NOMO-1 treated with dmso at 0.1 percent for 144 hours (cell line): ENCODE results near the gene FIG4.
A peak's percentile ranks its signal among the peaks of the same experiment; 100 is the strongest.
"Not testable (repeated sequence)": the region's sequence is repeated elsewhere in the genome, so short reads cannot be mapped to it uniquely, and the experiment has no call there.

Experiments used
- DNase-seq: peaks from one replicate; lab custom pipeline; 2025; ENCODE audit not compliant: unreplicated experiment; lab: John Stamatoyannopoulos, UW

The FIG4 gene

DNA sequence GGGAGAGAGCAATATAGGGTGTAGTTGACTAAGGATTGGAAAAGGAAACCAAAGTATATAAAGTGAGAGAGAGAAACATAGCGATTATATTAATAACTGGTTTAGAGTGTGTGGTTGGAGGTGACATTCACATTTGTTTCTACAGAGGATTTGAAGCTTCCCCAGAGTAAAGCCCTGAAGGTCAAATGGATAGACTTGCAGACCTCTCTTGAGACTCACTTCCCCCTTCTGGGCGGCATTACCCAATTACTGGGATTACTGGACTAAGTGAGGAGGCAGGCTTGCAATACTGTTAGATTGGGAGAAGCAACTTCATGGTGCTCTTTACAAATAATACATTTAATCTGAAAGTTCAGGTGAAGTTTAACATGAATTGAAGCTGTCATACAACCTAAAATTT is 10.7 kb downstream of the FIG4 start:
- DNase-seq, result no peak

GRCh38 chr6:109702791-109703190 is 11.7 kb downstream of the FIG4 start:
- no peak for DNase-seq

GRCh38 chr6:109705258-109705657 is 14.2 kb downstream of the FIG4 start:
- DNase-seq, result peak; percentile 81

DNA sequence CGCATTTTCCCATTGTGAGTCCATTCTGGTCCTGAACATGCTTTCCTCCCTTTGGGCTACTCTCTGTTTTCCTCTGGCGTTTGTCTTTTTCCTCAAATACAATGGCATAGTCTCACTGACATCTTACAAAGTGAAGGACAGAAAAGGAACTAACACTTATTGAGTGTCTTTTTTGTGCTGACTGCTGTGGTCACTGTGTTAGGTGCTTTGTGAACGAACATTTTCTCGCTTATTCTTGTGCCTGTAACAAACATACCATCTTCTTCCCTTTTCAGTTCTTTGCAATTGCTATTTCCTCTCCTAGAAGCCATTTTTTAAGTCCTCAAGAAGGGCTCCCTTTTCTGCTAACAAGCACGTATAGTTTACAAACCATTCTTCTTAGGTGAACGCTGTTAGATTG is 15.4 kb downstream of the FIG4 start:
- DNase-seq, result no peak

- DNase-seq, result not testable (repeated sequence)
Measured at GRCh38 chr6:109708099-109708498, 17.0 kb downstream of the FIG4 start.

- no peak for DNase-seq
Measured at GRCh38 chr6:109713097-109713496, 22.0 kb downstream of the FIG4 start.

DNA sequence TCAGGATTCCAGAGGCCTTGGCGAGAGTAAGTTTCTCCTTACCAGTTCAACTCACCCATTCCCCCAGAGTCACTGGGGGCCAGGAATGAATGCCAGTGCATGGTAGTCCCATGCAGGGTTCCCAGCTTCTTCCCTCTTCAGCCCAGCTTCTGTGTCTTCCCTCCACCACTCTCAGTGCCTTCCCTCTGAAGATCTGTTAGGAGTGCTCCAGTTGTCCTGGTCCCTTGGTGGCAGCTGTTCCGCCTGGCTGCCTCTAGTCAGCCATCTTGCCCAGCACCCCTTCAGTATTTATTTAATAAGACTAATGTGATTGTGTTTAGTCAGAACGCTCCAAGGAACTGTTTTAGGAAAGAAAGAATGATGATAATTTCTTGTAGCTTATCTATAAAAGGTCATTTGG is 23.1 kb downstream of the FIG4 start:
- DNase-seq, result no peak

GRCh38 chr6:109714611-109715010 is 23.5 kb downstream of the FIG4 start:
- DNase-seq, result no peak

GRCh38 chr6:109715616-109716015 is 24.5 kb downstream of the FIG4 start:
- DNase-seq, result no peak

DNA sequence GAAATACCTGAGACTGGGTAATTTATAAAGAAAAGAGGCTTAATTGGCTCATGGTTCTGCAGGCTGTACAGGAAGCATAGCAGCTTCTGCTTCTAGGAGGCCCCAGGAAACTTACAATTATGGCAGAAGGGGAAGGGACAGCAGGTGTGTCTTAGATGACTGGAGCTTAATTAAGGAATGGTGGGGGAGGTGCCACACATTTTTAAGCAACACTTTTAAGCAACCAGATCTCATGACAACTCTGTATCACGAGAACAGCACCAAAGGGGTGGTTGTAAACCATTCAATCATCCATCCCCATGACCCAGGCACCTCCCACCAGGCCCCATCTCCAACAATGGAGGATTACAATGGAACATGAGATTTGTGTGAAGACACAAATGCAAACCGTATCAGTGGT is 26.9 kb downstream of the FIG4 start:
- DNase-seq, result peak; percentile 35

DNA sequence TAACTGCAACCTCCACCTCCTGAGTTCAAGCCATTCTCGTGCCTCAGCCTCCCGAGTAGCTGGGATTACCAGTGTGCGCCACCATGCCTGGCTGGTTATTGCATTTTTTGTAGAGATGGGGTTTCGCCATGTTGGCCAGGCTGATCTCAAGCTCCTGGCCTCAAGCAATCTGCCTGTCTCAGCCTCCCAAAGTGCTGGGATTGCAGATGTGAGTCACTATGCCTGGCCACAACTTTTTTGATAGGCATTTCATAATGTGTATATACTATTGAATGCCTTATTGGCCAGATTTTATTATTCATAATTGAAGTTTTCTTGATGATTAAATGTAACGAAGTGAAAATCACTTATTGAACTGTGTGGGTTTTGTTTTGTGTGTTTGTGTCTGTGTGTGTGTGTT is 27.9 kb downstream of the FIG4 start:
- no peak for DNase-seq

- no peak for DNase-seq
Measured at GRCh38 chr6:109720311-109720710, 29.2 kb downstream of the FIG4 start.

DNA sequence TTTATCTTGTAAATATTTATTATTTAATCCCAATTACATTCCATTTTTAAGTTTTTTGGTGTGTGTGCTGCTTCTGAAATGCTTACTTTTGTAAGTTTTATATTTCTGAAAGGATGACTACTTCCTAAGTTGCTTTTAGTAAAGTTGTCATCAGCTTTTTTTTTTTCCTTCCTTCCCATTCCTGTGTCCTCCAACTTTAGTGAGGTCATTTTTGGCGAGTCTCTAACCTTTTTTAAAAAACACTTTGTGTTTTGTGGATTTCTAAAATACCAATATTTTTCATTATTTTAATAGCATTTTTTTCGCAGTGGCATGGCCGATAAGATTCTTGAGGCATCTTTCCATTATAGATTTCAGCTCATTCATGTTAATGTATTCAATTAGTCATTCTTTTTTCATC is 30.9 kb downstream of the FIG4 start:
- DNase-seq, result no peak

DNA sequence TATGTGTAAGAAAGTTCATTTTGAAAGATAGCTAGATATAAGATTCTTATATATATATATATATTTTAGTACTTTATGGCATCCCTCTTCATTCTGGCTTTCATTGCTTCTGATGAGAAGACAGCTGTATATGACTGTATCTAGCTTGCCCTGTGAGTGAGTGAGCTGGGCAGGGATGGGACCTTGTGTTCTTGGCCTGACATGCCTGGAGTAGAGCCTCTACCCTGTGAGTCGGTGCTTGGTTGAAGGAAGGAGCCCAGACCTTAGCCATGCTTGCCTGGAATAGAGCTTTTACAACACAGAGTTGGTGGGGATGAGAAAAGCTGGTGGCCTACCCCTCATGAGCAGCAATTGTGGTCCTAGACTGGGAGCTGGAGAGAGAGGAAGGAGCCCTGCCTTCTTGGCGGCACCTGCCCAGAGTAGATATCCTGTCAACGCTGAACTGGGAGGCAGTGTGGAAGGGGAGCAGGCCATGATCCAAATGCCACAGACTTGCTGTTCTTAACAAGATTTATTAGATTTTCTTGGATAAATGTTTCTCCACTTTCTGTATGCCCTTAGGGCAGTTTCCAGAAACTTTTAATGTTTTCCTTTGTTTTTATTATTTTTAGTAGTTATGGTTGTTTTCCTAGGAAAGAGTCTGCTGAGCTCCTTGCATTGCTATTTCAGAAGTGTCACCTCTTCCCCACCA is 31.6 kb downstream of the FIG4 start:
- DNase-seq, result no peak

- DNase-seq, result not testable (repeated sequence)
Measured at GRCh38 chr6:109725250-109725649, 34.2 kb downstream of the FIG4 start.

- DNase-seq, result no peak
Measured at GRCh38 chr6:109736273-109737025, 45.4 kb downstream of the FIG4 start.

GRCh38 chr6:109738255-109738654 is 47.2 kb downstream of the FIG4 start:
- no peak for DNase-seq

DNA sequence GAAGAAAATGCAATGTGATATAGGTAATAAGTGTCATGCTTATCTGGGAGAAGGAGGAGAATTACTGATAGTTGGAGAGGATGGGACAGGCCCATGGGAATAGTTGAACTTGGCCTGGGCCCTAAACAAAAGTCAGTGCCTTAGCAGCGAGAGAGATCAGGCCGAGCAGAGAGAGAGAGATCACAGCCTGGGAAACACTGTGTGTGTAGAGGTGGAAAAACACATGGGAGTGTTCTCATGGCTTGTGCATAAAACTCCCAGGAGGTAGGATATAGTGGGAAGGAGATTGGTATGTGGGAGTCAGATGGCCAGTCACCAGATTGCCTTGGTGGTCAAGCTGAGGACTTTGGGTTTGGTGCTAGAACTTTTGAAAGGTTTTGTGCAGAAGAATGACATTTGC is 47.6 kb downstream of the FIG4 start:
- no peak for DNase-seq

- DNase-seq, result no peak
Measured at GRCh38 chr6:109739686-109740085, 48.6 kb downstream of the FIG4 start.

- DNase-seq, result no peak
Measured at GRCh38 chr6:109740787-109741186, 49.7 kb downstream of the FIG4 start.

GRCh38 chr6:109743739-109744138 is 52.6 kb downstream of the FIG4 start:
- no peak for DNase-seq

GRCh38 chr6:109744779-109745178 is 53.7 kb downstream of the FIG4 start:
- DNase-seq, result not testable (repeated sequence)

GRCh38 chr6:109747221-109747620 is 56.1 kb downstream of the FIG4 start:
- DNase-seq, result no peak
